Measurements from ENCODE around the gene CNTFR.
A peak's percentile ranks its signal among the peaks of the same experiment; 100 is the strongest.

The CNTFR gene

GRCh38 chr9:34563262-34563661 is 26.3 kb downstream of the CNTFR start:
- no peak for DNase-seq (ENCODE audit: low spot score)
- POLR2A ChIA-PET (ENCODE audit: low non-redundant PET): no interaction called here
- TF ChIP-seq CTCF (conservative IDR thresholded peaks at IDR 0.05; ENCODE audit: low read depth): no peak
- CTCF ChIA-PET: interaction anchor here (1.9 to 3.0 kb wide), 2 partner anchors 16 to 29 kb away, joined by 8 to 9 read pairs; no protein-coding TSS in a partner anchor
- H3K27ac ChIP-seq: no peak overlapping the region

- CTCF ChIA-PET: interaction anchor here (0.7 to 3.0 kb wide), 4 partner anchors 14 to 79 kb away, joined by 3 to 9 read pairs (median 6); no protein-coding TSS in a partner anchor
- no peak for DNase-seq (ENCODE audit: low spot score)
- no peak overlapping the region for H3K27ac ChIP-seq
- POLR2A ChIA-PET (ENCODE audit: low non-redundant PET): no interaction called here
- TF ChIP-seq CTCF (conservative IDR thresholded peaks at IDR 0.05; ENCODE audit: low read depth): no peak; the same call in 1 of the 2 replicates
These were observed 27.3 kb downstream of the CNTFR start for GRCh38 chr9:34562135-34562745.

GRCh38 chr9:34560599-34561214 is 28.8 kb downstream of the CNTFR start:
- H3K27ac ChIP-seq: peak overlapping the region; percentile 66
- CTCF ChIA-PET: interaction anchor here (0.6 to 0.9 kb wide), 2 partner anchors 10 to 54 kb away, joined by 3 to 4 read pairs; no protein-coding TSS in a partner anchor
- POLR2A ChIA-PET (ENCODE audit: low non-redundant PET): no interaction called here
- TF ChIP-seq CTCF (conservative IDR thresholded peaks at IDR 0.05; ENCODE audit: low read depth): no peak
- DNase-seq (ENCODE audit: low spot score): no peak

- peak overlapping the region; percentile 66 for H3K27ac ChIP-seq
- CTCF ChIA-PET: interaction anchor here (0.6 to 0.7 kb wide), 2 partner anchors 11 to 100 kb away, joined by 3 to 4 read pairs; no protein-coding TSS in a partner anchor
- DNase-seq (ENCODE audit: low spot score): peak; percentile 54
- POLR2A ChIA-PET (ENCODE audit: low non-redundant PET): no interaction called here
- no peak for TF ChIP-seq CTCF (conservative IDR thresholded peaks at IDR 0.05; ENCODE audit: low read depth)
These were observed 29.7 kb downstream of the CNTFR start for GRCh38 chr9:34559624-34560455.

- CTCF ChIA-PET: interaction anchor here (0.9 to 1.3 kb wide), 2 partner anchors 11 to 33 kb away, joined by 4 to 8 read pairs; no protein-coding TSS in a partner anchor
- no peak for TF ChIP-seq CTCF (conservative IDR thresholded peaks at IDR 0.05; ENCODE audit: low read depth)
- POLR2A ChIA-PET (ENCODE audit: low non-redundant PET): no interaction called here
- peak overlapping the region; percentile 66 for H3K27ac ChIP-seq
- peak; percentile 22 for DNase-seq (ENCODE audit: low spot score)
These were observed 30.5 kb downstream of the CNTFR start for GRCh38 chr9:34558919-34559623.

GRCh38 chr9:34558364-34558763 is 31.2 kb downstream of the CNTFR start:
- DNase-seq (ENCODE audit: low spot score): no peak
- CTCF ChIA-PET: interaction anchor here (0.9 to 1.3 kb wide), 2 partner anchors 10 to 33 kb away, joined by 4 to 8 read pairs; no protein-coding TSS in a partner anchor
- no peak overlapping the region for H3K27ac ChIP-seq
- no peak for TF ChIP-seq CTCF (conservative IDR thresholded peaks at IDR 0.05; ENCODE audit: low read depth)
- POLR2A ChIA-PET (ENCODE audit: low non-redundant PET): no interaction called here

All from RWPE1 (cell line).